BJ (cell line): ENCODE data around the gene FBH1. TPM values are rescaled to one million over a fixed set of nuclear protein-coding genes. Genes with fewer than 3 reads are reported as not detected.

Source experiments
- CTCF ChIA-PET: fragments of 350-600 bp; formaldehyde crosslinking; extraction: SDS; loops from one replicate; lab custom pipeline; 2021; ENCODE audit warnings: antibody characterized with exemption, inconsistent platforms; lab: Yijun Ruan, JAX
- POLR2A ChIA-PET: fragments of 300-600 bp; sonication (Branson Sonifier 250); formaldehyde crosslinking; extraction: SDS; loops from one replicate; lab custom pipeline; 2021; ENCODE audit warnings: antibody characterized with exemption; lab: Charles Lee
- DNase-seq: peaks from one replicate; pipeline ENCODE4 v3.0.0-alpha.2; 2011; ENCODE audit warnings: low read depth
- H3K27me3 ChIP-seq: 2 replicates; pipeline ENCODE4 v1.6.0; 2011; ENCODE audit warnings: low read length; ENCODE audit not compliant: control insufficient read depth, insufficient read depth
- H3K36me3 ChIP-seq: 2 replicates; pipeline ENCODE4 v1.5.1; 2011; ENCODE audit warnings: low read length; ENCODE audit not compliant: control insufficient read depth, insufficient read depth
- H3K4me3 ChIP-seq: 2 replicates; pipeline ENCODE4 v1.5.1; 2011; ENCODE audit warnings: low read depth, mild to moderate bottlenecking, control low read depth, low read length
- polyA plus RNA-seq: library from polyadenylated mRNA; depleted of rRNA; stranded (reverse); fragments of >200 nt; gene quantifications from 2 replicates; pipeline ENCODE4 v1.2.3, GENCODE V29; 2011
- TF ChIP-seq, protein P1 (sequence below): IDR thresholded peaks from 2 replicates; pipeline ENCODE4 v1.5.1; 2011; ENCODE audit warnings: low read depth, mild to moderate bottlenecking, control low read depth, inconsistent platforms, low read length, moderate library complexity; ENCODE audit not compliant: insufficient read depth

FBH1 gene
- polyA plus RNA-seq, 1 experiment = 82.5 TPM

DNA sequence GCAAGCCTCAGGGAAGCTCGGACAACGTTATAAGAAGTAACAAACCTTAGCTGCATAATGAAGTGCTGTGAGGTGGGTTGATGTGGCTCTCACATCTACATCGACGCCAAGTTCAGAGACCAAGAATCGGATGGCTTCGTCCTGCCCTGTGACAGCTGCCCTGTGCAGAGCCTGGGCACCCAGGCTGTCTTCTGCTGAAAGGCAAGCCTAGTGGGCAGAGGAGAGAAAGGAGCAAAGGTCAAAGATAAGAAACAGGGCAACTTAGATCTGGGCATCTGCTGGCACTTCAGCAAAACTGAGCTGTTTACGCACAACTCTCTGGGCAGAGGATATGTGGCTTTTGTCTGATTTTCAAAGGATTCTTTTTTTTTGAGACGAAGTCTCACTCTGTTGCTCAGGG is 7.1 kb upstream of the FBH1 start:
- Histone ChIP-seq H3K36me3 (peaks cover 11% of the 10 kb centered on the region), H3K27me3 (no peaks in the 10 kb centered on the region), H3K4me3 (no peak overlapping the region)
- TF ChIP-seq, protein P1, sequence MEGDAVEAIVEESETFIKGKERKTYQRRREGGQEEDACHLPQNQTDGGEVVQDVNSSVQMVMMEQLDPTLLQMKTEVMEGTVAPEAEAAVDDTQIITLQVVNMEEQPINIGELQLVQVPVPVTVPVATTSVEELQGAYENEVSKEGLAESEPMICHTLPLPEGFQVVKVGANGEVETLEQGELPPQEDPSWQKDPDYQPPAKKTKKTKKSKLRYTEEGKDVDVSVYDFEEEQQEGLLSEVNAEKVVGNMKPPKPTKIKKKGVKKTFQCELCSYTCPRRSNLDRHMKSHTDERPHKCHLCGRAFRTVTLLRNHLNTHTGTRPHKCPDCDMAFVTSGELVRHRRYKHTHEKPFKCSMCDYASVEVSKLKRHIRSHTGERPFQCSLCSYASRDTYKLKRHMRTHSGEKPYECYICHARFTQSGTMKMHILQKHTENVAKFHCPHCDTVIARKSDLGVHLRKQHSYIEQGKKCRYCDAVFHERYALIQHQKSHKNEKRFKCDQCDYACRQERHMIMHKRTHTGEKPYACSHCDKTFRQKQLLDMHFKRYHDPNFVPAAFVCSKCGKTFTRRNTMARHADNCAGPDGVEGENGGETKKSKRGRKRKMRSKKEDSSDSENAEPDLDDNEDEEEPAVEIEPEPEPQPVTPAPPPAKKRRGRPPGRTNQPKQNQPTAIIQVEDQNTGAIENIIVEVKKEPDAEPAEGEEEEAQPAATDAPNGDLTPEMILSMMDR = no peak
- ChIA-PET CTCF (interaction anchor here (1.1 kb wide), 1 partner anchor 194 kb away, joined by 3 read pairs; no protein-coding TSS in a partner anchor), POLR2A (no interaction called here)
- DNase-seq = no peak

DNA sequence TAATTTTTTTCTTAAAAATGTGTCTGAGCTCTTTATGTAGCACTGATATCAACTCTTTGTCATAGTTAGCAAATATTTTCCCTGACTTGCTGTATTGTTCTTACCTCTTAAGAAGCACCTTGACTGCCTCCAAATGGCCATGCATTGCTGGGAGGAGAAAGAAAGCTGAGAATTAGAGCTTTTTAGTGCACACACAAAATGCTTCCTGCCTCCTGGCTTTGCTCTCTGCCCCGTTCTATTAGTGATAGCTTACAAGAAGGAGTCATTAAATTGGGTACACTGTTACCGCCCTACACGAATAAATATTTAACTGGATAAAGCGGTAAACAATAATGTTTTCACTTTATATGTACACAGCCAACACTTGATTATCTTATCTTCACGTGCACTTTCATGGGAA is 4.4 kb upstream of the FBH1 start:
- POLR2A ChIA-PET = no interaction called here
- peaks cover 10% of the 10 kb centered on the region for H3K36me3 ChIP-seq
- DNase-seq = no peak
- CTCF ChIA-PET = no interaction called here
- no peaks in the 10 kb centered on the region for H3K27me3 ChIP-seq
- TF ChIP-seq, protein P1 = no peak
- H3K4me3 ChIP-seq = no peak overlapping the region

DNA sequence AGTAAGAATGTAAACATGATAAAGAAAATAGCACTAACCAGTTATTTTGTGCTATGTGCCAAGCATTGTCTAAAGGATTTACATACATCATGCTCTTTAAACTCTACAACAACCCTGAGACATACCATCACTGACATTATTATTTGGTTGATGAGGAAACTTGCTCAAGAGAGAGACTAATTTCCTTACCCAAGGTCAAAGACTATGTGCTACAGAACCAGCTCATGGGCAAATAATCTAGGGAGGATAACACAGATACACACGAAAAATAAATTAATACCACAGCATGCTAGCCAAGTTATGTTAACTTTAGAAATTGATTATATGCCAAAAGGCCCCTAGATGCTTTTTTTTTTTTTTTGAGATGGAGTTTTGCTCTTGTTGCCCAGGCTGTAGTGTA is 3.0 kb upstream of the FBH1 start:
- no peak for DNase-seq
- Histone ChIP-seq H3K27me3 (no peaks in the 10 kb centered on the region), H3K36me3 (peaks cover 8% of the 10 kb centered on the region), H3K4me3 (no peak overlapping the region)
- CTCF ChIA-PET = interaction anchor here (0.6 kb wide), 1 partner anchor 182 kb away, joined by 3 read pairs; no protein-coding TSS in a partner anchor
- TF ChIP-seq, protein P1 = no peak
- POLR2A ChIA-PET = no interaction called here

DNA sequence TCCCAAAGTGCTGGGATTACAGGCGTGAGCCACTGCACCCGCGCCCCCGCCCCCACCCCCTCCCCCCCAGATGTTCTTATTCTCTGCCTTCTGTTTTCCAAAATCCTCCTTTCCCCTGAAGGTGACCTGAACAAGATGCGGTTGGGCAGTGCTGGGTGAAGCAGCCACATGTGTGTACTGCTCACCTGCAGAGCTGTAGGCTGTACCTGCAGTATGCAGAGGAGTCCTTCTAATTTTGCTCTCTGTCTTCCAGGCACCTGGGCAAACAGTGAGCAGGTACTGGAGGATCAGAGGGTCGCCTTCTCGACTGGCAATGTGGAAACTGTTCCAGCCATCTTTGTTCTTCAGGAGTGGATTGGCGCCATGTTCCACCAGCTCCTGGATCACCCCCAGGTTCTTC is 2.4 kb upstream of the FBH1 start:
- ChIA-PET CTCF (no interaction called here), POLR2A (no interaction called here)
- Histone ChIP-seq H3K36me3 (peaks cover 8% of the 10 kb centered on the region), H3K27me3 (no peaks in the 10 kb centered on the region), H3K4me3 (no peak overlapping the region)
- TF ChIP-seq, protein P1 = no peak
- DNase-seq = no peak

DNA sequence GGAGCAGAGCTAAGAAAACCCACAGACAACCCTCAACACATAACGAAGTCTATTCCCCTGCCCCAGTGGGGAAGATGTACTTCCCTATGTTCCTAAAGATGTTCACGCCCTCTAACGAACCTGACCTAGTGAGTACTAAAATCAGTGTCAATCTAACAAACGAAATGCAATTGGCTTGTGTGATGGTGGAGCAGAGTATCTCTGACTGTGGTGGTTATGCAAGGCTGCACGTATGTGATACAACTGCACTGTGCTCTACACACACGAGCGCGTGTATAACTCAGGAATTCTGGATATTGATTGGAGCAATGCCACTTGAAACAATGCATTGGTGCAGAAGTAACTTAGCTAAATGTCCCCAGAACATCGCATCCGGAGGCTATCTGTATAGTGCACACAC is 1.7 kb upstream of the FBH1 start:
- no peak for DNase-seq
- Histone ChIP-seq H3K36me3 (peaks cover 4% of the 10 kb centered on the region; the same call in 1 of the 2 replicates), H3K27me3 (no peaks in the 10 kb centered on the region), H3K4me3 (peak overlapping the region; percentile 80)
- ChIA-PET POLR2A (interaction anchor here (1.1 kb wide), 1 partner anchor 11 kb away, joined by 3 read pairs; no protein-coding TSS in a partner anchor), CTCF (interaction anchor here (0.9 to 1.2 kb wide), 2 partner anchors 10 to 53 kb away, joined by 3 read pairs; no protein-coding TSS in a partner anchor)
- TF ChIP-seq, protein P1 = no peak
